Aorta (tissue), 5 donors: ENCODE measurements around the gene PRKAR1B. TPM values are rescaled to one million over a fixed set of nuclear protein-coding genes. Genes with fewer than 3 reads are reported as not detected.

Source experiments
- ATAC-seq: fragments of 200-7000 bp; cut with Tn5 transposase; one replicate; pipeline ENCODE4 v1.9.1; 2022; ENCODE audit warnings: moderate library complexity; ENCODE audit not compliant: low FRiP score
- DNase-seq, 2 donors: peaks; one replicate each; pipeline ENCODE4 v3.0.0-alpha.2; 2020
- H3K27ac ChIP-seq, 2 donors: one replicate each; pipeline ENCODE4 v1.5.1; 2013; ENCODE audit warnings: low read length in 2 of 2, mild to moderate bottlenecking in 2 of 2, moderate library complexity in 2 of 2, control low read depth in 1 of 2, inconsistent platforms in 1 of 2, low read depth in 1 of 2
- H3K27me3 ChIP-seq, 2 donors: one replicate each; pipeline ENCODE4 v1.6.1; 2013; ENCODE audit warnings: control low read depth in 1 of 2, low read length in 1 of 2, mild to moderate bottlenecking in 1 of 2, moderate library complexity in 1 of 2; ENCODE audit not compliant: insufficient read depth in 2 of 2, control insufficient read depth in 1 of 2
- H3K36me3 ChIP-seq, 2 donors: one replicate each; pipeline ENCODE4 v1.6.1; 2013; ENCODE audit warnings: control low read depth in 1 of 2, low read length in 1 of 2, mild to moderate bottlenecking in 1 of 2; ENCODE audit not compliant: insufficient read depth in 2 of 2, control insufficient read depth in 1 of 2
- H3K4me1 ChIP-seq, 2 donors: one replicate each; pipeline ENCODE4 v1.6.1; 2013; ENCODE audit warnings: low read length in 2 of 2, control low read depth in 1 of 2, mild to moderate bottlenecking in 1 of 2, moderate library complexity in 1 of 2; ENCODE audit not compliant: insufficient read depth in 2 of 2, control insufficient read depth in 1 of 2
- H3K4me3 ChIP-seq, 2 donors: one replicate each; pipeline ENCODE4 v1.5.1; 2013; ENCODE audit warnings: low read length in 2 of 2, control low read depth in 1 of 2, mild to moderate bottlenecking in 1 of 2
- H3K9me3 ChIP-seq: one replicate; pipeline ENCODE4 v1.6.1; 2013; ENCODE audit warnings: mild to moderate bottlenecking, low read length; ENCODE audit not compliant: control insufficient read depth
- WGBS, 2 donors: extraction: QIAGEN DNeasy Blood & Tissue Kit; methylation state at CpG; one replicate each; pipeline ENCODE4 v1.1.7; 2013; 5-methylcytosine and 5-hydroxymethylcytosine counted together
- intact Hi-C, 2 donors: fragments of 100-400 bp; cut with DNase I; formaldehyde crosslinking; loops; one replicate each; pipeline versions ENCODE4 v1.14.2 to v1.15.0; 2022
- polyA plus RNA-seq, 2 donors: library from polyadenylated mRNA; stranded (reverse); fragments of 200-250 nt; gene quantifications; one replicate each; pipeline ENCODE4 v1.2.3, GENCODE V29; 2013
- total RNA-seq, 2 donors: library from RNA; stranded (reverse); fragmentation: NEBNext Ultra II Directional; extraction: Animal tissue kit (Norgen Biotek cat#: 25700); gene quantifications; one replicate each; pipeline ENCODE4 v1.2.1, GENCODE V29; 2021
- donor health status: healthy with polysubstance abuse.
- donor health status: Bipolar disorder and iron deficiency.
- donor health status: DM: no; HTN: no; CAD: no.
- donor health status: DM: no; HTN: no; CAD: no.
- donor health status: DM: yes; HTN: yes; CAD: no.

The PRKAR1B gene
- total and polyA plus RNA-seq, 4 donors = 6.6 to 16.2 (median 14.1) TPM

DNA sequence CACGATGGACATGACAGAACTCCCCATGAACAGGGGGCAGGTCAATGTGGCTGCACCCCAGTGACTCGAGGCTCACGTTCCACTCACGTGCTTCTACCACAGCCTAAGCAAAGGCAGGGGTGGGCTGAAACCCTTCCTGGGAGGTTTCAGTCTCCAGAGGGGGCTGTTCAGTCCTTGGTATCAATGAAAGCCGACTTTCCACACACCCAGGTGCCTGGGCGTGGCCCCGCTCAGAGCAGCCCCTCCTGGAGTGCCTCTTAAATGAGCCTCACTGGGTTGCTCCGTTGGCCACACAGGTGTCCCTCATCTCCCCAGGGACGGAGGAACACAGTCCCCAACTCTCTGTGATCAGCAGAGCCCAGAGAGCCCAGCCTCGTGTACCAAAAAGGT lies 116.9 kb downstream of the PRKAR1B start:
- no peaks in the 10 kb centered on the region for H3K9me3 ChIP-seq
- WGBS, 2 donors = 89 to 91% methylated on average over 10 of the region's 10 CpGs
- DNase-seq (peak; percentile 41 to 62), ATAC-seq (no peak)
- H3K27ac ChIP-seq = no peak overlapping the region
- no peaks in the 10 kb centered on the region for H3K4me1 ChIP-seq
- no peaks in the 10 kb centered on the region for H3K36me3 ChIP-seq
- intact Hi-C loops = no loop called here
- H3K4me3 ChIP-seq = no peak overlapping the region
- H3K27me3 ChIP-seq = no peaks in the 10 kb centered on the region

DNA sequence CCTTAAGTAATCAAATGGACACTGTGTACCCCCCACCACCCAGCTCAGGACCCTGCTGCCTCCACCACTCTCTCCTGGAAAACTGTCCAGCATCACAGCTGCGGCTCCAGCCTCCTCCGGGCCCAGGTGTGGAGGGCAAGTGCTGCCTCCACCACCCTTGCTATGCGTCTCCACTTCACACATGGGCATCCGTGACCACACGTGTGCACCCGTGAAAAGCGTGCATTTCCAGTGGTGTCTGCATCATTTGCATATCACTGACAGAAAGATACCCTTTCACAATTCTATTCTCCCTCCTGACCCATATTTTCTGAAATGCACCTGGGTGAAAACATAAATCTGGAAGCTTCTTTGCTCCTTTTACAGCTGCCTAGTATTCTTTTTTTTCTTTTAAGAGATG lies 117.7 kb downstream of the PRKAR1B start:
- Histone ChIP-seq H3K4me3 (no peak overlapping the region), H3K4me1 (no peaks in the 10 kb centered on the region), H3K27me3 (no peaks in the 10 kb centered on the region), H3K27ac (no peak overlapping the region), H3K36me3 (no peaks in the 10 kb centered on the region), H3K9me3 (no peaks in the 10 kb centered on the region)
- intact Hi-C loops = no loop called here
- DNase-seq (no peak), ATAC-seq (no peak)
- WGBS, 2 donors = 90 to 93% methylated on average over 7 of the region's 7 CpGs

DNA sequence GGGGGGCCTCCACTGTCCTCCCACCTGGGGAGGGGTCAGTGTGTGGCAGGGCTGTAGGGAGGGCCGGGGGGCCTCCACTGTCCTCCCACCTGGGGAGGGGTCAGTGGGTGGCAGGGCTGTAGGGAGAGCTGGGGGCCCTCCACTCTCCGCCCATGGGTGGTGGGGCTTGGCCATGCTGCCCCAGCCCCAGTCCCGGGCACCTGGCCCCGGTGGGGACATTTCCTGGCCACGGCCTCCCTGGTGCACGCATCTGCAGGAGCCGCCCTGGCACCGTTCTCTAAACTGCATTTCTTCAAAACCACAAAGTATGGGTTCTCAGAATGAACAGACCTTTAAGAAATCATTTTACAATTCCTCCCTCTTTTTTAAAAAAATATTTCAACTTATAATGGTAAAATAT lies 118.1 kb downstream of the PRKAR1B start:
- 77 to 78% methylated on average over 8 of the region's 8 CpGs for WGBS, 2 donors
- no peak overlapping the region for H3K27ac ChIP-seq
- intact Hi-C loops = no loop called here
- no peak overlapping the region for H3K4me3 ChIP-seq
- ATAC-seq (no peak), DNase-seq (peak; percentile 48 to 75)
- no peaks in the 10 kb centered on the region for H3K4me1 ChIP-seq
- H3K27me3 ChIP-seq = no peaks in the 10 kb centered on the region
- no peaks in the 10 kb centered on the region for H3K36me3 ChIP-seq
- no peaks in the 10 kb centered on the region for H3K9me3 ChIP-seq

DNA sequence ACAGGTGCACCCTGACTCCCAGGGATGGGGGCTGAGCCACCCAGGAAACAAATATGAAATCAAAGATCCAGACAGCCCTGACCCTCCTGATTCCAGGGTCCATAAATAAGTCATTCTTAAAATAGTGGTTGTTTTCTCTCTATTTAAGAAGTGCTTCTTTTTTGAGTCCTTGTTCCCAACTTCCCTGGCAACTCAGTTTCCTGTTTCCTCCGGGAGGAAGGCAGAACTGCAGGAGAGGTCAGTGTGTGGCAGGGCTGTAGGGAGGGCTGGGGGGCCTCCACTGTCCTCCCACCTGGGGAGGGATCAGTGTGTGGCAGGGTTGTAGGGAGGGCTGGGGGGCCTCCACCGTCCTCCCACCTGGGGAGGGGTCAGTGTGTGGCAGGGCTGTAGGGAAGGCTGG lies 118.7 kb downstream of the PRKAR1B start:
- 25 to 32% methylated on average over 2 of the region's 2 CpGs for WGBS, 2 donors
- H3K27me3 ChIP-seq = no peaks in the 10 kb centered on the region
- no peak overlapping the region for H3K4me3 ChIP-seq
- H3K9me3 ChIP-seq = no peaks in the 10 kb centered on the region
- H3K4me1 ChIP-seq = no peaks in the 10 kb centered on the region
- no peaks in the 10 kb centered on the region for H3K36me3 ChIP-seq
- ATAC-seq (no peak), DNase-seq (peak in 1 of 2 donors; percentile 31)
- intact Hi-C loops = no loop called here
- peak overlapping the region in 1 of 2 donors; percentile 1 for H3K27ac ChIP-seq

DNA sequence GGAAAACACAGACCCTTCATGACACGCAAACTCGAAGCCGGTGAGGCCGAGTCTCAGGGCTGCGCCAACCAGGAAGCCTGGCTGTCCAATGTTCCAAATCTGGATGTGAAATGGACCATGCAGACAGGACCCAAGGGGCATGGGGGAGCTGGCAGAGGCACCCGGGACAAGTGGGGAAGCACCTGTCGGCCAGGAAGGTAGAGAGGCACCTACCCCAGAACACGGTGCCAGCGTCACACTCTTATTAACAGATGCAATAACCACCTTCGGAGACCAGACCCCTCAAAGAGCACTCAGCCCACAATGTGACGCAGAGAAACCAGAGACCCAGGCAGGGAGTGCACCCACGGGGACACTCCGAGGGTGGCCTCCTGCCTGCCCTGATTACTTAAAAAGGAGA lies 119.1 kb downstream of the PRKAR1B start:
- Histone ChIP-seq H3K9me3 (no peaks in the 10 kb centered on the region), H3K27ac (no peak overlapping the region), H3K4me3 (no peak overlapping the region), H3K4me1 (no peaks in the 10 kb centered on the region), H3K36me3 (no peaks in the 10 kb centered on the region), H3K27me3 (no peaks in the 10 kb centered on the region)
- intact Hi-C loops = no loop called here
- WGBS, 2 donors = 83 to 86% methylated on average over 13 of the region's 13 CpGs
- ATAC-seq (no peak), DNase-seq (peak; percentile 32 to 70)

DNA sequence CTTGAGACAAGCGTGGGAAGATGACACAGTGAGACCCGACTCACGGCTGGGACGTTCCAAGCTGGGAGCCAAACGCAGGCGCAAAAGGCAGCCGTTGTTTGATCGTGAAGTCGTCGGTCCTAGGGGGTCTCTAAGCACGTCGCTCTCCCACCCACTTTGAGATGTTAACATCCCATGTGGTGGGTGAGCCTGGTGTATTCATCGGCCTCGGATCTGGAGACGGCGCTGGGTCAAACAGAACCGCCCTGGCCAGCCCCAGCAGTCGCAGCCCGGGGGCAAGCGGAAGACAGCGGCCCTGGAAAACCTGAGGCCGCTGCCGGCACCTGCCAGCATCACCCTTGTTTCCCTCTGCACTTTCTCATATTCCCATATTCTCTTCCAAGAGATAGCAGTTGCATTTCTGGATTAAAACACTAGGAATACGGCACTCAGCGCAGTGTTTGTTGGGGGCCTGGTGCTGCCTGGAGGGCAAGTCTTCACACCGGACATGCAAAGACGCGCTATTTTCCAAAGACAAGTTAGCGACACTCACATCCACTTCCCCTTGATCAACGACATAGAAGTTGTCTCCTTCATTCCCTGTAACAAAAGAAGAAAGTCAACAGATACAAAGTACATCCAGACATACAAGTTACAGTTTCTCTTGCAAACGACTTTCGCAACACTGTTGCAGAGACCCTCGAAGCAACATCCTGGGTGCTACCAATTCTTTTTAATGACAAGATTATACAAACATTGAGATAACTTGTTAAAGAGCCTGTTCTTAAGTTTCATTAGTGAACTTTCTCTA lies 121.2 kb downstream of the PRKAR1B start:
- WGBS, 2 donors = 96% methylated on average over 33 of the region's 33 CpGs
- Histone ChIP-seq H3K36me3 (no peaks in the 10 kb centered on the region), H3K27ac (peak overlapping the region; percentile 88 to 98), H3K4me1 (no peaks in the 10 kb centered on the region), H3K9me3 (no peaks in the 10 kb centered on the region), H3K27me3 (no peaks in the 10 kb centered on the region), H3K4me3 (no peak overlapping the region)
- DNase-seq (peak; percentile 41 to 62), ATAC-seq (no peak)
- intact Hi-C loops = no loop called here

DNA sequence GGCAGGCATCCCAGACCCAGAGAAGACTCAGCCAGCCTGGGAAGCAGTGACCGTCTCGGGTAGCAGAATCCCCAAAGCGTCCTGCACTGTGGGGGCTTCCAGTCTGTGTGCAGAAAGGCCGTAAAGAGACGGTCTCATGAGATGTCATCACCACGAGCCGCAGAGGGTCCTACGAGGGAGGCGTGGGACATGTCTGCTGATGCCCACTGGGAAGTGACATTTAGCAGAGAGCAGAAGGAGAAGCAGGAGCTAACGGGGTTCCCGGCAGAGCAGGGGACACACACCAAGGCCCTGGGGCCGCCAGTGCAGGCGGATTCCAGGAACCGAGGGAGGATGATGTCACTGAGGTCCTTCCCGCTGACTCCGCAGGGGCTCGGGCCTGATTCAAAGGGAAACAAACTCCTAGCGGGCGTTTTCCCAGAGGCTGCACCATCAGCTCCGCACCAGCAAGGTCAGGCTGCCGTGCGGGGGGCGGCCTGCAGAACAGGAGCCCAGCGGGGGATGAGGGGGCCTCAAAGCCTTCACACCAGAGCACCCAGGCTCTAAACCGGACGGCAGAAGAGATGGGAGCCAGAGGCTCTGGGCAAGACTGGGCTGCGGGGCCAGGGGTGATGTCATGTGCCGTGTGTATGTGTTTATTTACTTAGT lies 122.1 kb downstream of the PRKAR1B start:
- Histone ChIP-seq H3K27me3 (no peaks in the 10 kb centered on the region), H3K9me3 (no peaks in the 10 kb centered on the region), H3K36me3 (no peaks in the 10 kb centered on the region), H3K27ac (peak overlapping the region; percentile 88 to 98), H3K4me3 (no peak overlapping the region), H3K4me1 (no peaks in the 10 kb centered on the region)
- DNase-seq (peak; percentile 79 to 88), ATAC-seq (no peak)
- intact Hi-C loops = loop anchor here in 1 of 2 donors (1.0 to 5.0 kb wide), 2 partner anchors 48 to 89 kb away; no protein-coding TSS in a partner anchor
- 73 to 76% methylated on average over 28 of the region's 28 CpGs for WGBS, 2 donors

DNA sequence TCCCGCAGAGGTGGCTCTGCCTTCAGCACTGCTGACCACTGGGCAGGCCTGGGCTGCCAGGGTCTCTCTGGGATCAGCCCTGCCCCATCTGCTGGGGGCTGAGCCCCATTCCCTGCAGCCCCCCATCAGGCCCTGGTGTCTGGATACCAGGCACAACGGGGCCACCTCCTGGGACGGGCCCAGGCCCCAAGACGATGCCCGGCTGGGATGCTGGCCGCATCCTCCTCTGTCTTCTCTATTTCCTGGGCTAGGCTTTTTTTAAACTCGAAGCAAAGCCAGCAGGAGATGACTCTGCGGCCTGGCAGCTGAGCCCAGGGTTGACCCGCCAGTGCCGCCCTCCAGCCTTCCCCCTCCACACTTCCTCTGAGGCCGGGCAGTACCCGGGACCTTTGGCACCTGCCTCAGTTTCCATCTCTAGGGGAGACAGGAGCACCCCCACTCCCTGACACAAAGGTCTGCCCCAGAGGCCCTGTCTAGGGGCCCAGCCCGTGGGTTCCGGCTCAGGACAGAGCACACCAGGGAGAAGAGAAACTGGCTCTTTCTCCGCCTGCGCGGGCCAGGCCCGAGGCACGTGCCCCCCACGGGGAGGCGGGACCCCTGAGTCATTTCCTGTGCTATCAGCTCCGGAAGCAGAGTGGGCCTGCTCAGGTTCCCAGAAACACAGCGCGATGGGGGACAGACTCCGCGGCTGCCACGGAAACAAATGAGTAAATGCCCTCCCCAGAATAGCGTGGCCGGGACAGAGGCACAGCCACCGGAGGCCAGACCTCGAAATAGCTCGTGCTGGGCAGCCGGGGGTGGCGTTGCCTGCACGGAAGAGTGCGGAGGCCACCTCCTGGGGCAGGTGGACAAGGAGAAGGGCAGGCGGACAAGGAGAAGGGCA lies 122.8 kb downstream of the PRKAR1B start:
- peak; percentile 96 to 98 for DNase-seq
- Histone ChIP-seq H3K27ac (peak overlapping the region; percentile 88 to 98), H3K4me3 (no peak overlapping the region), H3K36me3 (no peaks in the 10 kb centered on the region), H3K27me3 (no peaks in the 10 kb centered on the region), H3K9me3 (no peaks in the 10 kb centered on the region), H3K4me1 (no peaks in the 10 kb centered on the region)
- ATAC-seq = peak; percentile 88
- WGBS, 2 donors = 4 to 5% methylated on average over 36 to 37 of the region's 37 CpGs
- intact Hi-C loops = loop anchor here in 1 of 2 donors (1.0 to 5.0 kb wide), 2 partner anchors 47 to 88 kb away; no protein-coding TSS in a partner anchor
